MM.1S (cell line): ENCODE data around the gene COL18A1.

ENCODE experiments used
- DNase-seq: peaks from one replicate; pipeline ENCODE4 v3.0.0-alpha.2; 2015
- H2AFZ ChIP-seq: fragments of 300-600 bp; sonication (generic); 2 replicates; pipeline ENCODE4 v1.6.0; 2016; ENCODE audit warnings: antibody characterized with exemption, low read length
- H3F3A ChIP-seq: fragments of 300-600 bp; sonication (generic); 2 replicates; pipeline ENCODE4 v1.6.1; 2016; ENCODE audit warnings: mild to moderate bottlenecking, antibody characterized with exemption, low read length, moderate library complexity, mixed read lengths; ENCODE audit not compliant: insufficient read depth
- H3K27ac ChIP-seq: fragments of 300-600 bp; sonication (generic); 2 replicates; pipeline ENCODE4 v1.5.1; 2016; ENCODE audit warnings: mild to moderate bottlenecking, low read length
- H3K27me3 ChIP-seq: fragments of 300-600 bp; sonication (generic); replicated peaks from 2 replicates; pipeline ENCODE4 v1.6.0; 2016; ENCODE audit warnings: low read length; ENCODE audit not compliant: insufficient read depth
- H3K36me3 ChIP-seq: fragments of 300-600 bp; sonication (generic); replicated peaks from 2 replicates; pipeline ENCODE4 v1.6.1; 2016; ENCODE audit warnings: mild to moderate bottlenecking, low read length, mixed read lengths; ENCODE audit not compliant: insufficient read depth
- H3K4me1 ChIP-seq: fragments of 300-600 bp; sonication (generic); 2 replicates; pipeline ENCODE4 v1.6.1; 2016; ENCODE audit warnings: low read length, mixed read lengths
- H3K4me2 ChIP-seq: fragments of 300-600 bp; sonication (generic); 2 replicates; pipeline ENCODE4 v1.6.0; 2016; ENCODE audit warnings: low read depth, low read length
- H3K4me3 ChIP-seq: fragments of 300-600 bp; sonication (generic); 2 replicates; pipeline ENCODE4 v1.5.1; 2016; ENCODE audit warnings: low read length, mixed read lengths
- H3K79me2 ChIP-seq: fragments of 300-600 bp; sonication (generic); 2 replicates; pipeline ENCODE4 v1.6.1; 2016; ENCODE audit warnings: mixed run types, low read length, mixed read lengths
- H3K9ac ChIP-seq: fragments of 300-600 bp; sonication (generic); 2 replicates; pipeline ENCODE4 v1.6.1; 2016; ENCODE audit warnings: low read length, mixed read lengths
- H3K9me2 ChIP-seq: fragments of 300-600 bp; sonication (generic); replicated peaks from 2 replicates; pipeline ENCODE4 v1.6.1; 2016; ENCODE audit warnings: mild to moderate bottlenecking, low read length, mixed read lengths; ENCODE audit not compliant: insufficient read depth
- H3K9me3 ChIP-seq: fragments of 300-600 bp; sonication (generic); replicated peaks from 2 replicates; pipeline ENCODE4 v1.6.1; 2016; ENCODE audit warnings: mild to moderate bottlenecking, low read length, mixed read lengths; ENCODE audit not compliant: insufficient read depth
- H4K20me1 ChIP-seq: fragments of 300-600 bp; sonication (generic); 2 replicates; pipeline ENCODE4 v1.6.1; 2016; ENCODE audit warnings: mild to moderate bottlenecking, low read length, moderate library complexity, mixed read lengths; ENCODE audit not compliant: insufficient read depth
- EZH2 ChIP-seq: fragments of 300-600 bp; sonication (generic); optimal IDR thresholded peaks from 2 replicates; pipeline ENCODE3; 2017; ENCODE audit warnings: low read depth, mild to moderate bottlenecking, antibody characterized with exemption, low read length, mixed read lengths
- EZH2phosphoT487 ChIP-seq: fragments of 300-600 bp; sonication (generic); IDR thresholded peaks from 2 replicates; pipeline ENCODE4 v1.6.1; 2018; ENCODE audit warnings: antibody characterized with exemption, low read length
- TF ChIP-seq, protein P1 (sequence below): fragments of 300-600 bp; sonication (generic); IDR thresholded peaks from 2 replicates; pipeline ENCODE4 v1.5.1; 2016; ENCODE audit warnings: antibody characterized with exemption, low read length, mixed read lengths

Gene COL18A1

GRCh38 chr21:45387506-45387905 is 17.5 kb upstream of the COL18A1 start:
- Histone ChIP-seq H3K79me2 (no peaks in the 10 kb centered on the region), H3K9ac (no peak overlapping the region), H4K20me1 (no peaks in the 10 kb centered on the region), H3K9me2 (no peaks in the 10 kb centered on the region), H2AFZ (no peak overlapping the region), H3K4me1 (no peaks in the 10 kb centered on the region), H3K4me2 (peak overlapping the region; percentile 11; the same call in 1 of the 2 replicates), H3K4me3 (no peak overlapping the region), H3K27ac (no peak overlapping the region), H3K36me3 (no peaks in the 10 kb centered on the region), H3F3A (no peaks in the 10 kb centered on the region), H3K9me3 (no peaks in the 10 kb centered on the region), H3K27me3 (peaks cover 99% of the 10 kb centered on the region)
- TF ChIP-seq, protein P1, sequence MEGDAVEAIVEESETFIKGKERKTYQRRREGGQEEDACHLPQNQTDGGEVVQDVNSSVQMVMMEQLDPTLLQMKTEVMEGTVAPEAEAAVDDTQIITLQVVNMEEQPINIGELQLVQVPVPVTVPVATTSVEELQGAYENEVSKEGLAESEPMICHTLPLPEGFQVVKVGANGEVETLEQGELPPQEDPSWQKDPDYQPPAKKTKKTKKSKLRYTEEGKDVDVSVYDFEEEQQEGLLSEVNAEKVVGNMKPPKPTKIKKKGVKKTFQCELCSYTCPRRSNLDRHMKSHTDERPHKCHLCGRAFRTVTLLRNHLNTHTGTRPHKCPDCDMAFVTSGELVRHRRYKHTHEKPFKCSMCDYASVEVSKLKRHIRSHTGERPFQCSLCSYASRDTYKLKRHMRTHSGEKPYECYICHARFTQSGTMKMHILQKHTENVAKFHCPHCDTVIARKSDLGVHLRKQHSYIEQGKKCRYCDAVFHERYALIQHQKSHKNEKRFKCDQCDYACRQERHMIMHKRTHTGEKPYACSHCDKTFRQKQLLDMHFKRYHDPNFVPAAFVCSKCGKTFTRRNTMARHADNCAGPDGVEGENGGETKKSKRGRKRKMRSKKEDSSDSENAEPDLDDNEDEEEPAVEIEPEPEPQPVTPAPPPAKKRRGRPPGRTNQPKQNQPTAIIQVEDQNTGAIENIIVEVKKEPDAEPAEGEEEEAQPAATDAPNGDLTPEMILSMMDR: no peak
- no peak for TF ChIP-seq EZH2phosphoT487
- TF ChIP-seq EZH2: no peak
- no peak for DNase-seq

- TF ChIP-seq EZH2 (no peak), EZH2phosphoT487 (no peak)
- TF ChIP-seq, protein P1: no peak
- no peak overlapping the region for H3K4me2 ChIP-seq
- no peak for DNase-seq
- no peaks in the 10 kb centered on the region for H3F3A ChIP-seq
- H3K27ac ChIP-seq: no peak overlapping the region
- no peaks in the 10 kb centered on the region for H3K79me2 ChIP-seq
- H2AFZ ChIP-seq: no peak overlapping the region
- H3K9ac ChIP-seq: no peak overlapping the region
- no peaks in the 10 kb centered on the region for H3K4me1 ChIP-seq
- H3K4me3 ChIP-seq: no peak overlapping the region
- H3K9me2 ChIP-seq: no peaks in the 10 kb centered on the region
- no peaks in the 10 kb centered on the region for H4K20me1 ChIP-seq
- H3K9me3 ChIP-seq: no peaks in the 10 kb centered on the region
- no peaks in the 10 kb centered on the region for H3K36me3 ChIP-seq
- H3K27me3 ChIP-seq: peaks cover 99% of the 10 kb centered on the region
These were observed 16.9 kb upstream of the COL18A1 start for GRCh38 chr21:45388011-45388521.

GRCh38 chr21:45388611-45389296 is 16.2 kb upstream of the COL18A1 start:
- H3K4me2 ChIP-seq: no peak overlapping the region
- H3K9me2 ChIP-seq: no peaks in the 10 kb centered on the region
- no peaks in the 10 kb centered on the region for H4K20me1 ChIP-seq
- H3K9me3 ChIP-seq: no peaks in the 10 kb centered on the region
- no peak overlapping the region for H3K4me3 ChIP-seq
- H3K36me3 ChIP-seq: no peaks in the 10 kb centered on the region
- no peak for DNase-seq
- H3K27me3 ChIP-seq: peaks cover 99% of the 10 kb centered on the region
- H3K4me1 ChIP-seq: no peaks in the 10 kb centered on the region
- H3K9ac ChIP-seq: no peak overlapping the region
- no peak for TF ChIP-seq EZH2
- TF ChIP-seq, protein P1: no peak
- no peak for TF ChIP-seq EZH2phosphoT487
- no peak overlapping the region for H3K27ac ChIP-seq
- no peaks in the 10 kb centered on the region for H3F3A ChIP-seq
- no peak overlapping the region for H2AFZ ChIP-seq
- H3K79me2 ChIP-seq: no peaks in the 10 kb centered on the region
